Caco-2 (cell line): ENCODE data around the gene APH1B. TPM values are rescaled to one million over a fixed set of nuclear protein-coding genes. Genes with fewer than 3 reads are reported as not detected.

Experiments
- BruUV-seq: library from RNA; stranded (reverse); fragments of 400-500 nt; replicated peaks from 2 replicates; lab custom pipeline; 2021; lab: Mats Ljungman, UMichigan
- CTCF ChIA-PET: fragments of 300-600 bp; sonication (Branson Sonifier 250); formaldehyde crosslinking; loops from one replicate; lab custom pipeline; 2022; ENCODE audit warnings: antibody characterized with exemption; lab: Charles Lee
- POLR2A ChIA-PET: fragments of 300-600 bp; sonication (Branson Sonifier 250); formaldehyde crosslinking; loops from one replicate; lab custom pipeline; 2022; ENCODE audit warnings: antibody characterized with exemption; lab: Charles Lee
- DNase-seq, 2 experiments: peaks; one replicate each; pipeline versions ENCODE4 v3.0.0 to v3.0.0-alpha.2; 2020 to 2022
- H3K27me3 ChIP-seq: replicated peaks from 2 replicates; pipeline ENCODE4 v1.6.0; 2011; ENCODE audit warnings: low read length; ENCODE audit not compliant: control insufficient read depth, insufficient read depth
- H3K36me3 ChIP-seq: 2 replicates; pipeline ENCODE4 v1.5.1; 2011; ENCODE audit warnings: low read length; ENCODE audit not compliant: control insufficient read depth, insufficient read depth
- H3K4me1 ChIP-seq: fragments of 250-450 bp; sonication (Bioruptor Pico); 2 replicates; pipeline ENCODE4 v1.5.1; 2020; ENCODE audit warnings: mild to moderate bottlenecking
- H3K4me3 ChIP-seq: 2 replicates; pipeline ENCODE4 v1.5.1; 2011; ENCODE audit warnings: low read depth, mild to moderate bottlenecking, control low read depth, low read length
- H3K9me3 ChIP-seq: fragments of 250-450 bp; sonication (Bioruptor Pico); 2 replicates; pipeline ENCODE4 v1.5.1; 2020; ENCODE audit warnings: mild to moderate bottlenecking, moderate library complexity
- H3K27ac Mint-ChIP-seq: one replicate; pipeline ENCODE4 v1.8.0; 2022; ENCODE audit warnings: mixed read lengths; ENCODE audit not compliant: unreplicated experiment
- H3K27me3 Mint-ChIP-seq: one replicate; pipeline ENCODE4 v1.8.0; 2022; ENCODE audit warnings: mixed read lengths; ENCODE audit not compliant: insufficient read depth, unreplicated experiment
- H3K36me3 Mint-ChIP-seq: one replicate; pipeline ENCODE4 v1.8.0; 2022; ENCODE audit warnings: mild to moderate bottlenecking, mixed read lengths; ENCODE audit not compliant: insufficient read depth, unreplicated experiment
- H3K4me1 Mint-ChIP-seq: one replicate; pipeline ENCODE4 v1.8.0; 2022; ENCODE audit warnings: low read depth, mixed read lengths; ENCODE audit not compliant: unreplicated experiment
- H3K4me3 Mint-ChIP-seq: one replicate; pipeline ENCODE4 v1.8.0; 2022; ENCODE audit warnings: mild to moderate bottlenecking, moderate library complexity, mixed read lengths; ENCODE audit not compliant: unreplicated experiment
- H3K9me3 Mint-ChIP-seq: one replicate; pipeline ENCODE4 v1.8.0; 2022; ENCODE audit warnings: mixed read lengths; ENCODE audit not compliant: unreplicated experiment
- CTCF ChIP-seq, 2 experiments: fragments of 200-600 bp in 1 of 2; IDR thresholded peaks; 1 replicate in 1 of 2; 2 replicates in 1 of 2; pipeline versions ENCODE4 v1.5.1 to v1.8.0; 2011 to 2022; ENCODE audit warnings: antibody characterized with exemption in 1 of 2, control low read depth in 1 of 2, inconsistent platforms in 1 of 2, low read depth in 1 of 2, low read length in 1 of 2, mild to moderate bottlenecking in 1 of 2, moderate library complexity in 1 of 2; ENCODE audit not compliant: insufficient read depth in 1 of 2, severe bottlenecking in 1 of 2, unreplicated experiment in 1 of 2
- intact Hi-C: fragments of 100-400 bp; cut with micrococcal nuclease; formaldehyde crosslinking; loops from one replicate; pipeline ENCODE4 v1.10.0; 2022; ENCODE audit not compliant: unreplicated experiment
- total RNA-seq: library from RNA; stranded (reverse); gene quantifications from 2 replicates; pipeline ENCODE4 v1.2.3, GENCODE V29; 2022

APH1B gene
- total RNA-seq, 1 experiment from 2014 or later, result 17.3 TPM

- POLR2A ChIA-PET, result no interaction called here
Observed at GRCh38 chr15:63353261-63353660, 75.9 kb downstream of the APH1B start.

GRCh38 chr15:63353887-63354286, 76.5 kb downstream of the APH1B start:
- no TSS peak for BruUV-seq
- Mint-ChIP-seq H3K4me3 (no peak overlapping the region), H3K4me1 (peaks cover 12% of the 10 kb centered on the region), H3K36me3 (no peaks in the 10 kb centered on the region), H3K9me3 (no peaks in the 10 kb centered on the region), H3K27ac (no peak overlapping the region), H3K27me3 (no peaks in the 10 kb centered on the region)
- H3K27me3 ChIP-seq, result no peaks in the 10 kb centered on the region
- intact Hi-C loops, result no loop called here
- H3K9me3 ChIP-seq, result no peaks in the 10 kb centered on the region
- H3K36me3 ChIP-seq, result no peaks in the 10 kb centered on the region
- no peak overlapping the region for H3K4me3 ChIP-seq
- no peak for TF ChIP-seq CTCF (IDR thresholded peaks at IDR 0.05; ENCODE audit: insufficient read depth in 1 of 2, low read depth in 1 of 2, low read length in 1 of 2, severe bottlenecking in 1 of 2, unreplicated experiment in 1 of 2)
- CTCF ChIA-PET, result no interaction called here
- no peak for DNase-seq
- H3K4me1 ChIP-seq, result no peaks in the 10 kb centered on the region
- POLR2A ChIA-PET, result interaction anchor here (0.6 kb wide), 1 partner anchor 96 kb away, joined by 5 read pairs; no protein-coding TSS in a partner anchor

More at GRCh38 chr15:63353261-63353660, 75.9 kb downstream of the APH1B start:
- Mint-ChIP-seq H3K4me1 (peaks cover 12% of the 10 kb centered on the region), H3K27me3 (no peaks in the 10 kb centered on the region), H3K36me3 (no peaks in the 10 kb centered on the region), H3K27ac (no peak overlapping the region), H3K4me3 (no peak overlapping the region), H3K9me3 (no peaks in the 10 kb centered on the region)
- no peak for DNase-seq
- Histone ChIP-seq H3K27me3 (no peaks in the 10 kb centered on the region), H3K4me1 (no peaks in the 10 kb centered on the region), H3K4me3 (no peak overlapping the region), H3K9me3 (no peaks in the 10 kb centered on the region), H3K36me3 (no peaks in the 10 kb centered on the region)
- intact Hi-C loops, result no loop called here
- CTCF ChIA-PET, result no interaction called here
- no peak for TF ChIP-seq CTCF (IDR thresholded peaks at IDR 0.05; ENCODE audit: insufficient read depth in 1 of 2, low read depth in 1 of 2, low read length in 1 of 2, severe bottlenecking in 1 of 2, unreplicated experiment in 1 of 2)
- BruUV-seq, result no TSS peak

- no TSS peak for BruUV-seq
- Histone ChIP-seq H3K4me1 (no peaks in the 10 kb centered on the region), H3K4me3 (no peak overlapping the region), H3K27me3 (no peaks in the 10 kb centered on the region), H3K9me3 (no peaks in the 10 kb centered on the region), H3K36me3 (no peaks in the 10 kb centered on the region)
- peaks cover 12% of the 10 kb centered on the region for H3K4me1 Mint-ChIP-seq
- POLR2A ChIA-PET, result no interaction called here
- H3K27ac Mint-ChIP-seq, result no peak overlapping the region
- H3K36me3 Mint-ChIP-seq, result no peaks in the 10 kb centered on the region
- H3K9me3 Mint-ChIP-seq, result no peaks in the 10 kb centered on the region
- CTCF ChIA-PET, result no interaction called here
- H3K27me3 Mint-ChIP-seq, result peaks cover 3% of the 10 kb centered on the region
- TF ChIP-seq CTCF (IDR thresholded peaks at IDR 0.05; ENCODE audit: insufficient read depth in 1 of 2, low read depth in 1 of 2, low read length in 1 of 2, severe bottlenecking in 1 of 2, unreplicated experiment in 1 of 2), result no peak
- intact Hi-C loops, result no loop called here
- H3K4me3 Mint-ChIP-seq, result no peak overlapping the region
- peak in 1 of 2 experiments; percentile 11 for DNase-seq
Observed at GRCh38 chr15:63354821-63355650, 77.6 kb downstream of the APH1B start.
